PC-9 (cell line): ENCODE data around the gene PIK3R2.

Source experiments
- EZH2 ChIP-seq: fragments of 200-600 bp; sonication (generic); IDR thresholded peaks from 2 replicates; pipeline ENCODE4 v1.8.0; 2017; ENCODE audit warnings: antibody characterized with exemption, low read depth
- TF ChIP-seq, protein P1 (sequence below): fragments of 200-600 bp; sonication (generic); conservative IDR thresholded peaks from 2 replicates; pipeline ENCODE4 v1.6.1; 2017; ENCODE audit warnings: mixed run types, antibody characterized with exemption, mild to moderate bottlenecking, moderate library complexity

DNA sequence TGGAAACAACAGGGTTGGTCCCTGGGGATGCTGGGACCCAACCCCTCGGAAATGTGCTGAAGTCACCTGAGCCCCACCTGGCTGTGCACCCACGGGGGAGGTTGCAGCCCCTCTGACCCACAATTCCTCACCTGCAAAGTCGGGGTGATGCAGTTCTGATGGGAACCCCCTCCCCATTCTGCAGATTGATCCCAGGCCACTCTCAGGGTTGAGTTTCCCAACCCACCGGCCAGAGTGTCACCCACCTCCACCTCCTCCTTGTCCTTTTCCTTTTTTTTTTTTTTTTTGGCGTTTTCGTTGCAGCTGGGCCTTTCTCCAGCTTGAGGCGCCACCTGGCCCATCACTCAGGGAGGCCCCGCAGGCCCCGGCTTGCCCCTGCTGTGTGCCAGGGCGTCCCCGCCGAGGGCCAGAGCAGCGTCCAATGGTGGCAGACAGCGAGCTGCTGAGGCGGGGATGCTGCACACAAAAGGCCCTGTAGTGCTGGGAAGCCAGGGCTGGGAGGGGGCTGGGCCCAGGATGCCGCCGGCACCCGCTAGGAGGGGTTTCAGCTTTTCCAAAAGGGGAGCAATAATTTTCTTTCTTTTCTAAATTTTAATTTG lies 4.6 kb downstream of the PIK3R2 start:
- TF ChIP-seq, protein P1, sequence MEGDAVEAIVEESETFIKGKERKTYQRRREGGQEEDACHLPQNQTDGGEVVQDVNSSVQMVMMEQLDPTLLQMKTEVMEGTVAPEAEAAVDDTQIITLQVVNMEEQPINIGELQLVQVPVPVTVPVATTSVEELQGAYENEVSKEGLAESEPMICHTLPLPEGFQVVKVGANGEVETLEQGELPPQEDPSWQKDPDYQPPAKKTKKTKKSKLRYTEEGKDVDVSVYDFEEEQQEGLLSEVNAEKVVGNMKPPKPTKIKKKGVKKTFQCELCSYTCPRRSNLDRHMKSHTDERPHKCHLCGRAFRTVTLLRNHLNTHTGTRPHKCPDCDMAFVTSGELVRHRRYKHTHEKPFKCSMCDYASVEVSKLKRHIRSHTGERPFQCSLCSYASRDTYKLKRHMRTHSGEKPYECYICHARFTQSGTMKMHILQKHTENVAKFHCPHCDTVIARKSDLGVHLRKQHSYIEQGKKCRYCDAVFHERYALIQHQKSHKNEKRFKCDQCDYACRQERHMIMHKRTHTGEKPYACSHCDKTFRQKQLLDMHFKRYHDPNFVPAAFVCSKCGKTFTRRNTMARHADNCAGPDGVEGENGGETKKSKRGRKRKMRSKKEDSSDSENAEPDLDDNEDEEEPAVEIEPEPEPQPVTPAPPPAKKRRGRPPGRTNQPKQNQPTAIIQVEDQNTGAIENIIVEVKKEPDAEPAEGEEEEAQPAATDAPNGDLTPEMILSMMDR: no peak
- TF ChIP-seq EZH2: no peak
